ENCODE measurements around the gene CACHD1.

CACHD1 gene

GRCh38 chr1:64623750-64624191, 153.8 kb downstream of the CACHD1 start:
- H3K9me3 ChIP-seq (ENCODE audit: insufficient read depth, low read length) = no peaks in the 10 kb centered on the region
- no peak overlapping the region for H3K4me3 ChIP-seq (ENCODE audit: insufficient read depth, low read length, poor library complexity, severe bottlenecking)
- TF ChIP-seq CTCF (IDR thresholded peaks at IDR 0.05; ENCODE audit: insufficient read depth, low read length, poor library complexity, severe bottlenecking) = no peak
- TF ChIP-seq EZH2phosphoT487 (conservative IDR thresholded peaks at IDR 0.05; ENCODE audit: low read length) = no peak
- H3K79me2 ChIP-seq (ENCODE audit: insufficient read depth, low read length) = no peaks in the 10 kb centered on the region
- H3K27ac ChIP-seq (ENCODE audit: low read depth, low read length) = no peak overlapping the region
- no peak overlapping the region for H2AFZ ChIP-seq (ENCODE audit: low read depth, low read length, severe bottlenecking)
- H3K27me3 ChIP-seq (ENCODE audit: low read length) = no peaks in the 10 kb centered on the region
- no peaks in the 10 kb centered on the region for H3F3A ChIP-seq (ENCODE audit: insufficient read depth)
- H4K20me1 ChIP-seq (ENCODE audit: low read depth, low read length) = no peaks in the 10 kb centered on the region
- no peaks in the 10 kb centered on the region for H3K9me2 ChIP-seq (replicated peaks; ENCODE audit: insufficient read depth, low read length)
- no peak overlapping the region for H3K9ac ChIP-seq (ENCODE audit: low read length)
- no peaks in the 10 kb centered on the region for H3K36me3 ChIP-seq (ENCODE audit: low read length)
- H3K4me2 ChIP-seq (ENCODE audit: low read depth, low read length, poor library complexity, severe bottlenecking) = no peak overlapping the region

GRCh38 chr1:64624218-64624713, 154.3 kb downstream of the CACHD1 start:
- Histone ChIP-seq H3K4me3 (ENCODE audit: insufficient read depth, low read length, poor library complexity, severe bottlenecking) (no peak overlapping the region), H3K36me3 (ENCODE audit: low read length) (no peaks in the 10 kb centered on the region), H3K9me2 (replicated peaks; ENCODE audit: insufficient read depth, low read length) (no peaks in the 10 kb centered on the region), H3K79me2 (ENCODE audit: insufficient read depth, low read length) (no peaks in the 10 kb centered on the region), H3K4me2 (ENCODE audit: low read depth, low read length, poor library complexity, severe bottlenecking) (no peak overlapping the region), H3K27me3 (ENCODE audit: low read length) (no peaks in the 10 kb centered on the region), H4K20me1 (ENCODE audit: low read depth, low read length) (no peaks in the 10 kb centered on the region), H3K9ac (ENCODE audit: low read length) (no peak overlapping the region), H2AFZ (ENCODE audit: low read depth, low read length, severe bottlenecking) (no peak overlapping the region), H3F3A (ENCODE audit: insufficient read depth) (no peaks in the 10 kb centered on the region), H3K27ac (ENCODE audit: low read depth, low read length) (no peak overlapping the region), H3K9me3 (ENCODE audit: insufficient read depth, low read length) (no peaks in the 10 kb centered on the region)
- no peak for TF ChIP-seq EZH2phosphoT487 (conservative IDR thresholded peaks at IDR 0.05; ENCODE audit: low read length)

- H3K9ac ChIP-seq (ENCODE audit: low read length) = no peak overlapping the region
Measured at GRCh38 chr1:64624808-64625207, 154.9 kb downstream of the CACHD1 start.

More at GRCh38 chr1:64624808-64625207, 154.9 kb downstream of the CACHD1 start:
- Histone ChIP-seq H3K79me2 (ENCODE audit: insufficient read depth, low read length) (no peaks in the 10 kb centered on the region), H2AFZ (ENCODE audit: low read depth, low read length, severe bottlenecking) (no peak overlapping the region), H3K9me3 (ENCODE audit: insufficient read depth, low read length) (no peaks in the 10 kb centered on the region), H3K9me2 (replicated peaks; ENCODE audit: insufficient read depth, low read length) (no peaks in the 10 kb centered on the region), H3K4me2 (ENCODE audit: low read depth, low read length, poor library complexity, severe bottlenecking) (no peak overlapping the region), H3K27me3 (ENCODE audit: low read length) (no peaks in the 10 kb centered on the region), H3F3A (ENCODE audit: insufficient read depth) (no peaks in the 10 kb centered on the region), H3K4me3 (ENCODE audit: insufficient read depth, low read length, poor library complexity, severe bottlenecking) (no peak overlapping the region), H4K20me1 (ENCODE audit: low read depth, low read length) (no peaks in the 10 kb centered on the region), H3K36me3 (ENCODE audit: low read length) (no peaks in the 10 kb centered on the region), H3K27ac (ENCODE audit: low read depth, low read length) (no peak overlapping the region)
- TF ChIP-seq CTCF (IDR thresholded peaks at IDR 0.05; ENCODE audit: insufficient read depth, low read length, poor library complexity, severe bottlenecking) (no peak), EZH2phosphoT487 (conservative IDR thresholded peaks at IDR 0.05; ENCODE audit: low read length) (no peak)

Data from SU-DHL-6 (cell line).